Measurements from ENCODE around the gene ATG16L2.
"Not testable (repeated sequence)": the region's sequence is repeated elsewhere in the genome, so short reads cannot be mapped to it uniquely, and the experiment has no call there.

The ATG16L2 gene

DNA sequence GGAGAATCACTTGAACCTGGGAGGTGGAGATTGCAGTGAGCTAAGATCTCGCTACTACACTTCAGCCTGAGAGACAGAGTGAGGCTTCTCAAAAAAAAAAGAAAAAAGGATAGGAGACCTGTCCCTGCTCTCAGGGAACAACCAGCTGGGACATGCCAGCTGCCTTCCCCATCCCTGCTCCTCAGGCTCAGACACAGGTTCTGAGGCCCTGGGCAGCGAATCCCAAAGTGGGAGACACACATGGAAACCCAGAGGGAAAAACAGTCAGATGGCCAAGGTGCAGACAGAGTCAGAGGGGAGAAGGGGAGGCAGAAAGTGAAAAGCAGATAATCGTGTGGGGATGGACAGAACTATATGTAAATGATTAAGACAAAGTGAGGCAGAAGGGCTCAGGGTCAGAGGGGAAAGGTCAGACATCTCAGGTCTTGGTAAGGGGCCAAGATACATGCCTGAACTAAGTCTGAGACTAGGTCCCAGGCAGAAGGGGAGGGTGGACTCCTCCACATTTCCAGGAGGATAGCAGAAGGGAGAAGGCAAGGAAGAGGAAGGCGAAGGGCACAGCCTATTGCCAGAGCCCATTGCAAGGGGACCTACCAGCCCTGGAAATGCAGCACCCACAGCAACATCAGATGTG, 34.6 kb upstream of the ATG16L2 start:
- DNase-seq (ENCODE audit: low read depth in 2 of 2), result no peak

DNA sequence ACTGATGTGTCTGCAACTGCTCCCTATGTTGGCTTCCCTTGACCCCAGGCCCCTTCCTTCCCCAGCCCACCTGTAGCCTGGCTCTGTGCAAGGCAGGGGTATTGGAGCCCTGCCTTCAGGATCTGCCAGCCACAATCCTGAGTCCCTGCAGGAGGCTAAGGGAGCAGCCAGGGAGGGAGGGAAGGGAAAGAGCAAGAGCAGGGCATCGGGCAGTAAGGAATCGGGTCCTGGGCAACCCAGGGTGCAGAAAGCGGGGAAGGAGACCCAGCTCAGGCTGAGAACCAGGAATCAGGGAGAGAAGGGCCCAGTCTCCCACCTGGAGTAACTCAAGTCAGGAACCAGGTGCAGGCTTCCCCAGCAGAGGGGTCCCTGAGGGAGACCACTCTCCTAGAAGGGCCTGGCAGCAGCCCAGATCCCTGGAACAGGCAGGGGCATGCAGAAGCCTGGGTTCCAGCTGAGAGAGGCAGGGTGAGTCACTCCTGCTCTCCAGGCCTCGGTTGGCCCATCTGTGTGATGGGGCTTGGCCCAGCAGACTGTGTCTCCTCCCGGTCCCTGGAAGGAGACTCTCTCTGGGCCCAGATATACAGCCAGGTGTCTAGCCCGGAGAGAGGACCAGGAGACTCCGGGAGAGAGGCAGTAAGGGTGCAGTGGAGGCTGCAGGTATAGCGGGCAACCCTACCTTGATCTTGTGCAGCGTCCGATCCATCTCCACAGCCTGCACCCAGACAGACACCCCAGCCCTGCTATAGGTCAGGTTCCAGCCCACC, 33.7 kb upstream of the ATG16L2 start:
- no peak for DNase-seq (ENCODE audit: low read depth in 2 of 2)

DNA sequence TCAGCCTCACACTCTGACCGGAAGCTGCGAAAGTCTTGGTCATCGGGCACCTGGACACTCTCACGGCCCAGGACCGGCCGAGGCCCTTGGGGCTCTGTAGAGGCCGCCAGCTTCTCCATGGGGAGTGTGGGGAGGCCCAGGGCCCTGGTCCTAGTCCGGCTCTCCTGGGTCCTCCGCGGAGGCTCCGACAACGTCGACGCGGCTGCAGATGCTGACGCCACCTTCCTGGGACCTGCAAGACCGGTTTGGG, 33.2 kb upstream of the ATG16L2 start:
- DNase-seq (ENCODE audit: low read depth in 2 of 2), result no peak

DNA sequence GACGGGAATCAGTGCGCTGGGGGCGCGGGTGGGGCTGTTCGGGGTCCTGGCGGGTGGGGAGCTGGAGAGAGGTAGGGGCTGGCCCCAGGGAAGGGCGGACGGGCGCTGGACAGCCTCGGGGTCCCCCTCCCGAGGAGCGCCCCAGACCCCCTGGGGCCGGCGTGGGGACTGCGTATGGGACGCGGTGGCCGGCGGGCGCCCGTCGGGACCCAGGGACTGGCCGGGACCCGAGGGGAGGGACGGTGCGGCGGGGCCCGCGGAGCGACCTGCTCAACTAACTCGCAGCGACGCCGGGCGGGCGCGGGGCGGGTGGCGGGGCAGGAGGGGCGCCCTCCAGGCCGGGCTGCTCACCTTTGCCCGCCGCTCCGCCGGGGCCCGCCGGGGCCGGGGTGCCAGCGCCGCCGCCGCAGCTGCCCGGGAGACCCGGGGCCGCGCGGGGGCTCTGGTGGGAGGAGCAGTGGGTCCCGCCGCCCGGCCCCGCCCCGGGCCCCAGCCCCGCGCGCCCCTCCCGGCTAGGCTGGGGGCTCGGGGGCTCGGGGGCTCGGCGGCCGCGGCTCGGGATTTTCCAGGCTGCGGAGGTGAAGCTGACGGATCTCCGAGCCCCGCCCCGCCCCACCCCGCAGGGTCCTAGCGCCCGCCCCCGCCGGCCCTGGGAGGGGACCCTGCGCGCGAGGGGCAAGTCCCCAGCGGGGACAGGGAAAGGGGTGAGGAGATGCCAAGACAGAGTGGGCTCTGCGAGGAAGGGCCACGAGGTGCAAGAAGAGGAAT, 32.7 kb upstream of the ATG16L2 start:
- peak; percentile 17 to 34 for DNase-seq (ENCODE audit: low read depth in 2 of 2)

DNA sequence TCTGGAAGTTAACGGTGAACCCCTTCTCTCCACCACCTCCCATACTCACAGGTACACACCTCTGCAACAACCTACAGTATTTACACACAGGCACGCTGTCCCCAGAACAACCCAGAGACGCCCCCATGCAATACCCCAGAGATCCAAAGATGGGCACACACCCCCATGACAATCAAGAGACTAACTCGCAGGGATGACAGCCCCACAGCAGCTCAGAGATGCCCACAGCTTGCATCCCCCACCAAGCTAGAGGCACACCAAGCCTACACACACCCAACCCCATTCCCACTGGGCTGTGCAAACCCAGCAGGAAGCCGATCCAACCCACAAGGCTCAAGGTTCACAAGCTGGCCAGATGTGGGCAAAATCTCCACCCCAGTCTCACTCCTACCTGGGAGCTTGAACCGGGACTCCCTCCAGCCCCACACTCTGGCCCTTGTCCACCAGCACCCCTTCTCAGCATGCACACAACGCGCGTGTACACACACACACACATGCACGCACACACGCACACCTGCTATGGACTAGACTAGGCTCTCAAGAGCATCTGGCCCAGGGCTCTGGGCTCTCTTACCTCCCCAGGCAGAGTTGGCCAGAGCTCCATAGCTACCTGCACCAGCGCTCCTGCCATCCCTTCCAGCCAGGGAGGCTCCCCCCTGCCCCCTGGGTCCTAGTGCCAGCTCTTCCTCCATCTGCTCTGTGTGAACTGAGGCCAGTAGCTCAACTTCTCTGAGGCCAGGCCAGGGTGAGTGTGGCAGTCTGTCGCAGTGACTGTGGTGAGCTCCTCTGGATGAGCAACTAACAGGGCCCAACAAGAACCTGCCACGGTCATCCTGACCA, 31.9 kb upstream of the ATG16L2 start:
- DNase-seq (ENCODE audit: low read depth in 2 of 2), result no peak

DNA sequence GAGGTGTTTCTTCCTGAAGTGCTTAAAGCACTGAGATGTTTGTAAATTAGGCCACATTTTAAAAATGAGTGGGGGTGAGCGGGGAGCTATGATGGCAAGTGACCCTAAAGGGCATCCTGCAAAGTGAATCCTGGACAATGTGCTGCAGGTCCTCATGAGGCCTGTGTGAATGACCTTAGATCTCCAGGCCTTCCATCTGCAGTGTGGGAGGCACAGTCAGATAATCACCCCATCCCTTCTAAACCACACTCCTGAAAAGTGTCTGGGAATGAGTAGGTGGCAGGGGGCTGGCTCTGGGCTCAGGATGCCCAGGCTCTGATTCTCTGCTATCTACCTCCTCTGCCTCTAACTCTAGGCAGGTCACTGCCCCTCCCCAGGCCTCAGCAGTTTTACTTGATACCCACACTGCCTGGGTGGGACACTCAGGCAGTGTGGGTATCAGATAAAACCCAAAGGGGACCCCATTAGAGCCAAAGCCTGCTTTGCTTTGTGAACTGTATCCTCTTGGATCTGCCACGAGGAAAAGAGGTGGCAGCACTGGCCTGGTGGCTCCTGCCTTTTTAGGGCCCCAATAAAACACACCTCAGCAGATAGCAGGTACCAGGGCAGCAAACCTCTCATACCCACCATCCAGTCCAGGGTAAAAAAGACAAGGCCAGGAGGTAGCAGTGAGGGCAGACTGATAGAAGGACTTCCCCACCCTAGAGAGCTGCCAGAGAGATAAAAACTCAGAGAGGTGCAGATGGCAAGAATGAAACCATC, 30.9 kb upstream of the ATG16L2 start:
- DNase-seq (ENCODE audit: low read depth in 2 of 2), result no peak

DNA sequence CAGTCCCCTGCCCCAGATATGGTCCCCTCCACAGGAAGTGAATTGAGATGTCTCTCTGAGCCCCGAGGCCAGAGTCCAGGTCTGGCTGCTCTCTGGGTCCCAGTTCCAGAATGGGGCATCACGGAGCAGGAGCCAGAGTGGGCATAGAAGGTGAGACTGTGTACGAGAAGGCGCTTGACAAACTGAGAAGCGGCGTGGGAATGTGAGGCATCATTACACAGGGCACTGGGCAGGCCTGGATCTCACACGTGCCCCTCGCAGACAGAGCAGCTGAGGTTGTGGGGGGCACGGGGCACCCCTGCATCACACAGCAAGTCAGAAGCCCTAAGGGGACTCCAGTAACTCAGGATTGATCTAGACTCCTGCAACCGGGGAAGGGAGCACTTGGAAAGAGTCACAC, 29.5 kb upstream of the ATG16L2 start:
- no peak for DNase-seq (ENCODE audit: low read depth in 2 of 2)

DNA sequence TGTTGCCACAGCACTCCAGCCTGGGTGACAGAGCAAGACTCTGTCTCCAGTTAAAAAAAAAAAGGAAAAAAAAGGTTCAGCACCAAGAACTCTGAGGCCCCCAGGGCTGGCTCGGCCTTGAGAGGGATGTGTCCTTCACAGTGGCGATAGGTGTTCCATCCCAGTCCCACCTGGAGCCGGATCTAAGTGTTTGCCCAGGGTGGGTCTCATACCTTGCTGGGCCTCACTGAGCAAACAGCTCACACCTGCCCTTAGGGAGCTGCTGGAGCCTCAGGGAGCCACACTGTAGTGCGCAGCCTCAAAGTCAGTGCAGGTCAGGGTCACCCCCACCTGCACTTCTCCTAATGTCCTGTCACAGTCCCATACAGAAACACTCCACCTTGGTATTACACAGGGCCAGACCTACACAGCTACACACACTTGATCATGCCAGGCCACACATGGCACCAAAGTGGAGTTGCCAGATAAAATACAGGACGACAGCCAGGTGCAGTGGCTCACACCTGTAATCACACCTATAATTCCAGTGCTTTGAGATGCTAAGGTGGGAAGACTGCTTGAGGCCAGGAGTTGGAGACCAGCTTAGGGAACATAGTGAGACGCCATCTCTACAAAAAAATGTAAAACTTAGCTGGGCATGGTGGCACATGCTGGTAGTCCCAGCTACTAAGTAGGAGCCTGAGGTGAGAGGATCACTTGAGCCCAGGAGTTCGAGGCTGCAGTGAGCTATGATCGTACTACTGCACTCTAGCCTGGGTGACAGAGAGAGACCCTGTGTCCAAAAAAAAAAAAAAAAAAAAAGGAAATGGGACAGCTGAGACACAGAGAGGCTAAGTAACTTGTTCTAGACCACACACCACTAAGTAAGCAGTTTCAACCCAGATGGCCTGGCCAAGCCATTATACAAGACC, 27.7 kb upstream of the ATG16L2 start:
- DNase-seq (ENCODE audit: low read depth in 2 of 2), result no peak

DNA sequence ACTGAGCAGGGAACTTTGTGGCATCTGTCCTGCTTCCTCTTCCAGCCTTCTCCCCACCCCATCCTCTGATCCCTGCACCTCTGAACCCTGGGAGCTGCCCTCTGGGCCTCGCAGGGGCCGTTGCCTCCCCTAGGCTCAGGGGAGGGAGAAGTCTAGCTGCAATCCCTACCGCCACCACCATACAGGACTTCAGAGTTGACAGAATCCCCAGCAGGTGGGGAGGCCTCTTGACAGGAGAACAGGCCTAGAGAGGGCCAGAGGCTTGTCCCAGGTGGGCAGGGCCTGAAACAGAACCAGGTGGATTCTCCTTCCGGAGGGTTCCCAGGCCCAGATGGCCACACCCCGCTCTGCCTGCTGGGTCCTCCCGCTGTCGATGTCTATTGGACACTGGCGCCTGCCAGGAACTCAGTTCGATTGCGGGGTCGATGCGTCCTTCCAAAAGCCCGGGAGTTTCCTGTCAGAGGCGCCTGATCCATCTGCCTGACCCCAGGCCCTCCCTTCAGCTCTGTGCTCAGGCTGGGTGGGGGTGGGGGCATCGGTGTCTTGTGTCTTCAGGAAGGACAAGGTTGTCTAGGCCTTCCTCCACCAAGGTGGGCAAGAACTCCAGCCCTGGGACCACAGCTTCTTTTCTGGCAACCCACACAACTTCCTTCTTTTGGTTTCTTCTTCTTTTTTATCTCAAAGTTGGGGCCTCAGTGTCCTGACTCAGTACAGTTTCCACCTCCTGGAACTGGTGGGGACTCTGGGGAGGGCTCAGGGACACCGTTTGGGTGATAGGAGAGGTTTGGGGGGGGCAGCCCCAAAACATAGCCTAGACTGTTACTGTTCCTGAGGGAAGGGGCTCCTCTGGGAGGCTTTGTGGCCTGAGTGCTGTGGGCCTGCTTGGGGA, 26.8 kb upstream of the ATG16L2 start:
- DNase-seq (ENCODE audit: low read depth in 2 of 2), result no peak

DNA sequence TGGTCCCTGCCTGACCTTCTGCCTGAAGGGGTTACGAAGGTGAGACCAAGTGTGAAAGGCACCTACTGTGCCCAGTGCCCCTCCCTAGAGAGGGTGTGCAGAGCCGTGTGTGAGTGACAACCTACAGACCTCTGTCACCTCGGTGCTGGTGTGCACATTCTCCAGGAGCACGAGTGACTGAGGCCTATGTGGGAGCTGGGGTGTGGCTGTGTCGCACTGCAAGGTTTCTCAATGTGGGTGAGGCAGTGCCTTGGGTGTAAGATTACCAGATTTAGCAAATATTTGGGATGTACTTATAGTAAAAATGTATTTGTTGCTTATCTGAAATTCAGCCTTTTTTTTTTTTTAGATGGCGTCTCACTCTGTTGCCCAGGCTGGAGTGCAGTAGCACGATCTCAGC, 26.0 kb upstream of the ATG16L2 start:
- DNase-seq (ENCODE audit: low read depth in 2 of 2), result no peak

DNA sequence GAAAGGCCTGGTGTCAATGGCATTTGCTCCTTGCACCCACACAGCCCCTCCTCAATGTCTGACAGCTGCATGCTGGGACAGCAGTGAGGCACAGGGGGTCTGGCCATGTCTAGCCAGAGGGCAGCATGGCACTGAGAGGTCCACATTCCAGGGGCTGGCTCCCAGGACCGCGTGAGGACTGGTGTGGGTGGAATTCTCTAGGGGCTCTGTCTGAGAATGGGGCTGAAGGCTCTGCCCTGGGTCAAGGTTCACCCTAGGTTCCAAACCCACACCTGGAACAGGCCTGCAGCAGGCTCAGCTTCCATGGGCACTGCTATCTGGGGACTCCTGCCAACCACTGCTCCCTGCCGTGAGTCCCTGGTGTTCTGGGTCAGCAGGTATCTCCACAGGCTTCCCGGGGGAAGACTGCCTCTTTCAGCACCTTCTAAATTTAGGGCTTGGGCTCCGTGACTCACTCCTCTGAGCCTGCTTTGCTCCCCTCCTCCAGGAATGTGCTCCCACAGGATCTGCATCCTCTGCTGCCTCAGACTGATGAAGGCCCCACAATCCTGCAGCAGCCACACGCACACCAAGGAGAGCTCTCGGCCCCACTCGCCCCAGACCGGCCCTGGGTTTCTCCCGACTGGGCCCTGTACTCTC, 24.6 kb upstream of the ATG16L2 start:
- no peak for DNase-seq (ENCODE audit: low read depth in 2 of 2)

DNA sequence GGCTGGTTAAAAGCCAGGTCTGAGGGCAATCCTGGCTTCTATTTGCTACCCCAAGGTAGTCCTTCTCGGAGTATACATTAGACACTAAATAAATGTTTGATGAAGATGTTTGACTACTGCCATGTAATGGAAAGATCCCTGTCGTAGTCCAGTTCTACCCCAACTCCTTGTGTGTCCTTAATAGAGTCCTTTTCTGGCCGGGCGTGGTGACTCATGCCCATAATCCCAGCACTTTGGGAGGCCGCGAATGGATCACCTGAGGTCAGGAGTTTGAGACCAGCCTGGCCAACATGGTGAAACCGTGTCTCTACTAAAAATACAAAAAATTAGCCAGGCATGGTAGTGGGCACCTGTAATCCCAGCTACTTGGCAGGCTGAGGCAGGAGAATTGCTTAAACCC, 23.0 kb upstream of the ATG16L2 start:
- not testable (repeated sequence) for DNase-seq (ENCODE audit: low read depth in 2 of 2)

DNA sequence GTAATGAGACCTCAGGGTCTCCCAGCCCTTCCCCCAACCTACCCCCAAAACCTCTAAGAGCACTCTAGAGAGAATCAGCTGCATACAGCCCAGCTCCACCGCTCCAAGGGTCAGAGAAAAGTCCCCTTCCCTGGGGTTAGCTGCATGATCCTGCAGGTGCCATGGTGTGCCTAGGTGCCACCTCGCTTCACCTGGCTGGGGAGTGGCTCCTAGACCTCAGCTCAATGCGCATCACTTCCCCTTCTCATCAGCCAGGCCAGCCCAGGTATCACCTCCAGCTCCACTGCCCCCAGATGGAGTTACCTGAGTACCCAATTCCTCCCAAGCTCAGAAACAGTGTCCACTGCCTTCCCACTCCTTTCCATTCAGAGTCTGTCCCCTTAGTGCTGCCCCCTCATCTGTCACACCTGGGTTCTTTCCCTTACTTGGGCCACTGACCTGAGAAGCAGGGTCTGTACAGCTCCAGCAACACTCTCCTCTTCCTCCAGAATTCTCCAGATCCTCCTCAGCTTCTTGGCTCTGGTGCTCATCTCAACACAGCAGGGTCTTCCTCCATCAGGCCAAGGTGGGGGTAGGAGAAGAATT, 21.7 kb upstream of the ATG16L2 start:
- DNase-seq (ENCODE audit: low read depth in 2 of 2), result no peak

DNA sequence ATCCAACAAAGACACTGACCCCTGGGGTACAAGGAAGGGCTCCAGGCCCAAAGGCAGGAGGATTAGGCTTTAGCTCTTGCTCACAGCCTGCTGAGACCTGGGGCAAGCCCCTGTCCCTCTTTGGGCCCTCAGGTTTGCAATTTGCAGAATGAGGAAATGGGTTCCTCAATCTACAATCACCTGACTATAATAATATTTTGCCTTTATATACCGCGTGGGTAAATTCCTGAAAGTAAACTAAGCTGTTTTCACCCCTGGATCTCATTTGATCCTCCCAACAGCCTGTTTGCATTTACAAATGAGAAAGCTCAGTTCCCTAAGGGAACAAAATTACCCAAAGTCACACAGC, 21.2 kb upstream of the ATG16L2 start:
- DNase-seq (ENCODE audit: low read depth in 2 of 2), result no peak

DNA sequence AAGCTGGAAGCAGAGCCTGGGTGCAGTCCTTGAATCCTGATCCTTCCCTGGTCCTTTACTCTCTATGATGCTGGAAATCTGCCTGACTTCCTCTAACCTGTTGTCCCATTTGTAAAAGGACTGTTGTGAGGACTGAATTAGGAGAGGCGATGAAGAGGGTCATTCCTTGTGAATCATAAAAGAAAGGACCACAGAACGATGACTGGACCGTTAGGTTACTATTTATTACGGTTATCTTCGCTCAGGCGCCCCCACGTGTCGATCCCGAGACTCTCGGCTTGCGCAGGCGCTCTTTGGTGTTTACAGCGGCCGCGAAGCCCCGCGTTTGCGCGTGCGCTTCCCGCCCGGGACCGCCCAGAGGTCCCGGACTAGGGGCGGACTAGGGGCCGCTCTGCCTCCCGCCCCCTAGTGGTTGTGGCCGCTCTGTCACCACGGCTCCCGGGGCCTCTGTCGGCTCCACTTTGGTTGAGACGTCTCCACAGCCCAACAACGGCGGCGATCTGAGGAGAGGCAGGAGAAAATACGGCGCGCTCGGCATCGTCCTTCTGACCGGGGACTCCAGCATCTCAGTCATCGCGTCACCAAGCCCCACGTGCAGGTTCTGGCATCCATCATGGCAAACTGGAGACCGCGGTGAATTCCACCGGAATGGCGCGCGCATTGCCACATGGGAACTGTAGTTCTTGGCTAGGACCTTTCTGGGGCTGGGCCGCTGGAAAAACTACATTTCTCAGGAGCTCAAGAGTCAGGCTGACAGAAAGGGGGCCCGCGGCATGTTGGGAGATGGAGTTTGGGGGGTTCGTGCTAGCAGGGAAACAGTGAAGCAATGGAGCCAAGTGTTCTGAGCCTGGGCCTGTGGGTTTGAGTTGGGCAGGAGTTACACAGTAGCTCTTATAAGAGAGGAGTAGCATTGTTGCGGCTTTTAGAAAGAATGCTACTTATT, 20.5 kb upstream of the ATG16L2 start, which contains the start of gene STARD10:
Gene STARD10, minus strand, starts transcription at position 623 of the 943 bp plus-strand sequence. CDS start 12,866 bp downstream, outside the sequence.
- DNase-seq (ENCODE audit: low read depth in 2 of 2), result peak; percentile 87 to 90

DNA sequence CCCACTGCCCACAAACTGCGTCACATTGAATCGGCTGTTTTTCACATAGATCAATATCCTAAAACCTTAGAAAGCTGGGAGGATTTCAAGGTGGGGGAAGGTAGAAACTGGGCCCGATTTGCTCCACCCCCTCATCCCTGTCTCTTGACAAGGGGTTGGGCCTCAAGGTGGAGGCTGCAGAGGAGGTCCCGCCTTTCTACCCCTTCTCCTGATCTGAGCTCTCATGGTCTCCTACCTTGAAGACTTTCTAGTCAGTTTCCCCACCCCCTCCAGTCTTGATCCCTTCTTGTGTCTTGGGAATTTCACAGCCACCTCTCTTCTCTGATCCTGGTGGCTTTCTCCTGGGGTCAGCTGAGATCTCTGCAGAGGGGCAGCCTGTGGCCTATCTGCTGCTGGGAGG, 15.8 kb upstream of the ATG16L2 start:
- DNase-seq (ENCODE audit: low read depth in 2 of 2), result no peak

DNA sequence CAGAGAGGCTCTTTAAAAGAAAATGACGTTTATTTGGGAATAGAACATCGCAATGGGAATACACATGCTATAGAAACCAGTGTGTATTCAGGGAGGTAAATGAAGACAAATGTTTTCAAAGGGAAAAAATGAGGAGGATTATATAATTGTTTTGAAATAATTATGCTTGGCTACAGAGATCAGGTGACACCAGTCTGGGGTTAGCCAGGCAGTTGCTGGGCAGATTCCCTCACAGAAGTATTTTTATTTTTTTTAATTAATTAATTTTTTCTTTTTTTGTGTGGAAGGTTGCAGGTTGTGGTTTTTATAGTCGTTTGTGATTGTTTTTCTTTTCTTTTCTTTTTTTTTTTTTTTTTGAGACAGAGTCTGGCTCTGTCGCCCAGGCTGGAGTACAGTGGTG, 14.8 kb upstream of the ATG16L2 start:
- no peak for DNase-seq (ENCODE audit: low read depth in 2 of 2)

Measured in stimulated activated CD4-positive, alpha-beta T cell treated with anti-CD3 and anti-CD28 coated beads, Interleukin-12 subunit alpha, Interleukin-12 subunit beta, amount 100 ng/mL, for 24 hours (primary cell).